ENCODE results near the gene CNPY1.

Gene CNPY1

DNA sequence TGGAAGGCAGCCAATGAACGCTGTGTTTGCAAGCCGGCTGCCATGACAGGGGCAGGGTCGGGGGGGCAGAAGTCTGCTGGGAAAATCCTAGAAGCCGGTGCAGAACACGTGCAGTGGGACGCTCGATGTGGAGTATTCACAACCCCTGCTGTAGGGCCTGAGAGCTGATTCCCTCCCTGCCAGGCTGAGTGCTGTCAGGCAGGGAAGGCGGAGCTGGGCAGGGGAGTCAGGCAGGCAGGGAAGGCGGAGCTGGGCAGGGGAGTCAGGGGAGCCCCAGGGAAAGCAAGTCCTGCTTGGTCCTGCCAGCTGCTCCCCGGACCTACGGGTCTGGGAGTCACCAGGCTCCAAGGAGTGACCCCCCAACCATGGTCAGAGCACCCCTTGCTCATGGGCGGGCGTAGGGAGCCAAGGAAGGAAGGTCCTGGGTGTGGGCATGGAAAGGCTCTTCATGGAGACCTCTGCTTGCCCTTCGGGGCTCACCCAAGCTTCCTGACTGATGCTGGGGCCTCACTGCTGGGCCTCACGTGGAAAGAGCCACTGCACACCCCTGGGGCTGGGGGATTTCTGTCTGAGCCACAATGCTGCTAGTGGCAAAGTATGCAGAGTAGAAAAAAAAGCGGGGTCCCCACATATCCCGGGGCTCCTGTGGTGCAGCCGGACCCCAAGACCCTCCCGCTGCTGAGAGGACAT is 4.2 kb downstream of the CNPY1 start:
- no peak overlapping the region for H3K4ac ChIP-seq (ENCODE audit: low read depth, low read length)
- DNase-seq, result no peak
- H3K9ac ChIP-seq (ENCODE audit: low read length), result no peak overlapping the region
- H3K18ac ChIP-seq (ENCODE audit: low read length), result no peak overlapping the region
- H2AK5ac ChIP-seq (ENCODE audit: low read length), result no peak overlapping the region
- no peaks in the 10 kb centered on the region for H3K79me1 ChIP-seq (ENCODE audit: low read length)
- H2BK5ac ChIP-seq (ENCODE audit: low read length), result no peak overlapping the region
- no peak overlapping the region for H3K56ac ChIP-seq (ENCODE audit: low read length)
- no peak overlapping the region for H3K4me3 ChIP-seq (ENCODE audit: low read length)
- no peak overlapping the region for H4K8ac ChIP-seq (ENCODE audit: low read depth, low read length)
- H3K4me1 ChIP-seq (ENCODE audit: control insufficient read depth, low read depth, low read length), result no peaks in the 10 kb centered on the region
- no peaks in the 10 kb centered on the region for H3K79me2 ChIP-seq (ENCODE audit: control insufficient read depth, insufficient read depth, low read length)
- no peak overlapping the region for H4K5ac ChIP-seq (ENCODE audit: low read length)
- no peak overlapping the region for H3K23ac ChIP-seq (ENCODE audit: low read length)
- no peak overlapping the region for H2BK15ac ChIP-seq (replicated peaks; ENCODE audit: low read depth)
- H3K4me2 ChIP-seq (ENCODE audit: low read length), result no peak overlapping the region
- H3K27ac ChIP-seq (ENCODE audit: low read depth, low read length), result no peak overlapping the region
- H2BK120ac ChIP-seq (ENCODE audit: low read depth, low read length), result no peak overlapping the region
- no CpG with 5 or more reads among the region's 19 CpGs for WGBS (ENCODE audit: extremely low coverage, insufficient coverage, low lambda C conversion rate)
- H3K36me3 ChIP-seq (ENCODE audit: control insufficient read depth, insufficient read depth, low read length), result no peaks in the 10 kb centered on the region
- no peaks in the 10 kb centered on the region for H3K27me3 ChIP-seq (ENCODE audit: insufficient read depth, low read length, poor library complexity)

- Histone ChIP-seq H3K4ac (ENCODE audit: low read depth, low read length) (no peak overlapping the region), H3K4me3 (ENCODE audit: low read length) (no peak overlapping the region), H4K8ac (ENCODE audit: low read depth, low read length) (no peak overlapping the region), H3K18ac (ENCODE audit: low read length) (no peak overlapping the region), H2BK5ac (ENCODE audit: low read length) (no peak overlapping the region), H3K27ac (ENCODE audit: low read depth, low read length) (no peak overlapping the region), H2BK15ac (replicated peaks; ENCODE audit: low read depth) (no peak overlapping the region), H3K27me3 (ENCODE audit: insufficient read depth, low read length, poor library complexity) (no peaks in the 10 kb centered on the region), H3K79me2 (ENCODE audit: control insufficient read depth, insufficient read depth, low read length) (no peaks in the 10 kb centered on the region), H3K56ac (ENCODE audit: low read length) (no peak overlapping the region), H3K36me3 (ENCODE audit: control insufficient read depth, insufficient read depth, low read length) (no peaks in the 10 kb centered on the region), H3K79me1 (ENCODE audit: low read length) (no peaks in the 10 kb centered on the region), H2BK120ac (ENCODE audit: low read depth, low read length) (no peak overlapping the region), H3K9ac (ENCODE audit: low read length) (no peak overlapping the region), H3K4me2 (ENCODE audit: low read length) (no peak overlapping the region), H3K4me1 (ENCODE audit: control insufficient read depth, low read depth, low read length) (no peaks in the 10 kb centered on the region), H3K23ac (ENCODE audit: low read length) (no peak overlapping the region), H4K5ac (ENCODE audit: low read length) (no peak overlapping the region), H2AK5ac (ENCODE audit: low read length) (no peak overlapping the region)
- WGBS (ENCODE audit: extremely low coverage, insufficient coverage, low lambda C conversion rate), result no CpG with 5 or more reads among the region's 12 CpGs
- DNase-seq, result no peak
Observed at GRCh38 chr7:155540553-155540952, 5.8 kb downstream of the CNPY1 start.

GRCh38 chr7:155538293-155538692 is 8.1 kb downstream of the CNPY1 start:
- no peak overlapping the region for H3K18ac ChIP-seq (ENCODE audit: low read length)
- H3K4me2 ChIP-seq (ENCODE audit: low read length), result no peak overlapping the region
- no peak for DNase-seq
- H2AK5ac ChIP-seq (ENCODE audit: low read length), result no peak overlapping the region
- H3K4me1 ChIP-seq (ENCODE audit: control insufficient read depth, low read depth, low read length), result no peaks in the 10 kb centered on the region
- H2BK5ac ChIP-seq (ENCODE audit: low read length), result no peak overlapping the region
- no peak overlapping the region for H3K27ac ChIP-seq (ENCODE audit: low read depth, low read length)
- H3K79me2 ChIP-seq (ENCODE audit: control insufficient read depth, insufficient read depth, low read length), result no peaks in the 10 kb centered on the region
- no peak overlapping the region for H4K8ac ChIP-seq (ENCODE audit: low read depth, low read length)
- H3K4ac ChIP-seq (ENCODE audit: low read depth, low read length), result no peak overlapping the region
- no peak overlapping the region for H4K5ac ChIP-seq (ENCODE audit: low read length)
- H3K23ac ChIP-seq (ENCODE audit: low read length), result no peak overlapping the region
- H2BK15ac ChIP-seq (replicated peaks; ENCODE audit: low read depth), result no peak overlapping the region
- peaks cover 3% of the 10 kb centered on the region for H3K27me3 ChIP-seq (ENCODE audit: insufficient read depth, low read length, poor library complexity)
- H3K36me3 ChIP-seq (ENCODE audit: control insufficient read depth, insufficient read depth, low read length), result no peaks in the 10 kb centered on the region
- H3K56ac ChIP-seq (ENCODE audit: low read length), result no peak overlapping the region
- no peak overlapping the region for H2BK120ac ChIP-seq (ENCODE audit: low read depth, low read length)
- H3K9ac ChIP-seq (ENCODE audit: low read length), result no peak overlapping the region
- no peak overlapping the region for H3K4me3 ChIP-seq (ENCODE audit: low read length)
- no CpG with 5 or more reads among the region's 9 CpGs for WGBS (ENCODE audit: extremely low coverage, insufficient coverage, low lambda C conversion rate)
- no peaks in the 10 kb centered on the region for H3K79me1 ChIP-seq (ENCODE audit: low read length)

DNA sequence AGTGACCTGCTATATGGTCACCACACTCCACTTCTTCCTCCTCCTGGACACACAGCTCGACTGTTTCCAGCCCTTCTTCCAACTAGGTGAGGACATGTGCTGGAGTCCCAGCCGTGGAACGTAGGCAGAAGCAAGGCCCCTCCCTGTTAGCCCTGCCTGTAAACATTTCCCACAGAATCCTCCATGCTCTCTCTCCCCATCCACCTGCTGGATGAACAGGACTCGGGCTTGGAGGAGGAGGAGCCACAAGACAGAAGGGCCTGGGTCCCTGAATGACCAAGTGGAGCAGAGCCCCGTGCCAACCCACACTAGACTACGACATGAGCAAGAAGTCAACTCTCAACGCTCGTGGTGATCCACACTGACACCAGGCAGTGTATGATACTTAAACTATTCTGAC is 9.9 kb downstream of the CNPY1 start:
- no peak overlapping the region for H3K4ac ChIP-seq (ENCODE audit: low read depth, low read length)

GRCh38 chr7:155534691-155535090 is 11.7 kb downstream of the CNPY1 start:
- no peak overlapping the region for H3K4me3 ChIP-seq (ENCODE audit: low read length)
- no peak overlapping the region for H3K23ac ChIP-seq (ENCODE audit: low read length)
- H3K79me1 ChIP-seq (ENCODE audit: low read length), result no peaks in the 10 kb centered on the region
- H3K79me2 ChIP-seq (ENCODE audit: control insufficient read depth, insufficient read depth, low read length), result no peaks in the 10 kb centered on the region
- H3K4me1 ChIP-seq (ENCODE audit: control insufficient read depth, low read depth, low read length), result no peaks in the 10 kb centered on the region
- peaks cover 18% of the 10 kb centered on the region for H3K27me3 ChIP-seq (ENCODE audit: insufficient read depth, low read length, poor library complexity)
- no peaks in the 10 kb centered on the region for H3K36me3 ChIP-seq (ENCODE audit: control insufficient read depth, insufficient read depth, low read length)
- H3K9ac ChIP-seq (ENCODE audit: low read length), result no peak overlapping the region
- H2BK120ac ChIP-seq (ENCODE audit: low read depth, low read length), result no peak overlapping the region
- no peak overlapping the region for H2AK5ac ChIP-seq (ENCODE audit: low read length)
- no peak overlapping the region for H3K4ac ChIP-seq (ENCODE audit: low read depth, low read length)
- WGBS (ENCODE audit: extremely low coverage, insufficient coverage, low lambda C conversion rate), result no CpG with 5 or more reads among the region's 11 CpGs
- H2BK5ac ChIP-seq (ENCODE audit: low read length), result no peak overlapping the region
- no peak overlapping the region for H3K56ac ChIP-seq (ENCODE audit: low read length)
- no peak overlapping the region for H3K18ac ChIP-seq (ENCODE audit: low read length)
- H4K8ac ChIP-seq (ENCODE audit: low read depth, low read length), result no peak overlapping the region
- H3K27ac ChIP-seq (ENCODE audit: low read depth, low read length), result no peak overlapping the region
- H3K4me2 ChIP-seq (ENCODE audit: low read length), result no peak overlapping the region
- no peak overlapping the region for H4K5ac ChIP-seq (ENCODE audit: low read length)
- no peak overlapping the region for H2BK15ac ChIP-seq (replicated peaks; ENCODE audit: low read depth)
- DNase-seq, result no peak

More for the DNA sequence above, 9.9 kb downstream of the CNPY1 start:
- H2AK5ac ChIP-seq (ENCODE audit: low read length), result no peak overlapping the region
- H3K27ac ChIP-seq (ENCODE audit: low read depth, low read length), result no peak overlapping the region
- no peak overlapping the region for H3K18ac ChIP-seq (ENCODE audit: low read length)
- peaks cover 17% of the 10 kb centered on the region for H3K27me3 ChIP-seq (ENCODE audit: insufficient read depth, low read length, poor library complexity)
- no peak overlapping the region for H2BK120ac ChIP-seq (ENCODE audit: low read depth, low read length)
- no peak overlapping the region for H3K4me2 ChIP-seq (ENCODE audit: low read length)
- no peak overlapping the region for H3K56ac ChIP-seq (ENCODE audit: low read length)
- H3K79me2 ChIP-seq (ENCODE audit: control insufficient read depth, insufficient read depth, low read length), result no peaks in the 10 kb centered on the region
- H2BK5ac ChIP-seq (ENCODE audit: low read length), result no peak overlapping the region
- no peak overlapping the region for H4K8ac ChIP-seq (ENCODE audit: low read depth, low read length)
- no peak overlapping the region for H3K4me3 ChIP-seq (ENCODE audit: low read length)
- no peaks in the 10 kb centered on the region for H3K36me3 ChIP-seq (ENCODE audit: control insufficient read depth, insufficient read depth, low read length)
- no peak overlapping the region for H3K9ac ChIP-seq (ENCODE audit: low read length)
- no peak for DNase-seq
- H2BK15ac ChIP-seq (replicated peaks; ENCODE audit: low read depth), result no peak overlapping the region
- no peaks in the 10 kb centered on the region for H3K79me1 ChIP-seq (ENCODE audit: low read length)
- no peak overlapping the region for H3K23ac ChIP-seq (ENCODE audit: low read length)
- WGBS (ENCODE audit: extremely low coverage, insufficient coverage, low lambda C conversion rate), result no CpG with 5 or more reads among the region's 8 CpGs
- H3K4me1 ChIP-seq (ENCODE audit: control insufficient read depth, low read depth, low read length), result no peaks in the 10 kb centered on the region
- no peak overlapping the region for H4K5ac ChIP-seq (ENCODE audit: low read length)
